HFFc6 (cell line): ENCODE data around the gene APOL4. TPM values are rescaled to one million over a fixed set of nuclear protein-coding genes. Genes with fewer than 3 reads are reported as not detected.

Experiments used
- DNase-seq: peaks from one replicate; pipeline ENCODE4 v3.0.0-alpha.2; 2018
- H3K27ac Mint-ChIP-seq: 2 replicates; pipeline ENCODE4 v1.8.0; 2020; ENCODE audit warnings: mild to moderate bottlenecking, mixed read lengths
- H3K27me3 Mint-ChIP-seq: 2 replicates; pipeline ENCODE4 v1.8.0; 2021; ENCODE audit warnings: mild to moderate bottlenecking, moderate library complexity, mixed read lengths; ENCODE audit not compliant: insufficient read depth
- H3K36me3 Mint-ChIP-seq: 2 replicates; pipeline ENCODE4 v1.8.0; 2021; ENCODE audit warnings: low read depth, mixed read lengths
- H3K4me1 Mint-ChIP-seq: 2 replicates; pipeline ENCODE4 v1.8.0; 2020; ENCODE audit warnings: low read depth, mixed read lengths
- H3K4me3 Mint-ChIP-seq: 2 replicates; pipeline ENCODE4 v1.8.0; 2020; ENCODE audit warnings: mild to moderate bottlenecking, moderate library complexity, mixed read lengths
- H3K9me3 Mint-ChIP-seq: 2 replicates; pipeline ENCODE4 v1.8.0; 2020; ENCODE audit warnings: mild to moderate bottlenecking, mixed read lengths
- total RNA-seq, 6 experiments: library from RNA; stranded (reverse); fragmentation: NEBNext Ultra II Directional; extraction: Animal tissue kit (Norgen Biotek cat#: 25700); gene quantifications; 2 replicates in 1 of 6; 3 replicates in 5 of 6; pipeline ENCODE4 v1.2.3, GENCODE V29; 2021
- TF ChIP-seq, protein P1 (sequence below): fragments of 200-600 bp; sonication (generic); IDR thresholded peaks from 2 replicates; pipeline ENCODE4 v1.5.0; 2021; ENCODE audit warnings: antibody characterized with exemption, mild to moderate bottlenecking

The APOL4 gene
- total RNA-seq, 6 experiments from 2014 or later: not detected

GRCh38 chr22:36199001-36199551 is 2.5 kb downstream of the APOL4 start:
- TF ChIP-seq, protein P1, sequence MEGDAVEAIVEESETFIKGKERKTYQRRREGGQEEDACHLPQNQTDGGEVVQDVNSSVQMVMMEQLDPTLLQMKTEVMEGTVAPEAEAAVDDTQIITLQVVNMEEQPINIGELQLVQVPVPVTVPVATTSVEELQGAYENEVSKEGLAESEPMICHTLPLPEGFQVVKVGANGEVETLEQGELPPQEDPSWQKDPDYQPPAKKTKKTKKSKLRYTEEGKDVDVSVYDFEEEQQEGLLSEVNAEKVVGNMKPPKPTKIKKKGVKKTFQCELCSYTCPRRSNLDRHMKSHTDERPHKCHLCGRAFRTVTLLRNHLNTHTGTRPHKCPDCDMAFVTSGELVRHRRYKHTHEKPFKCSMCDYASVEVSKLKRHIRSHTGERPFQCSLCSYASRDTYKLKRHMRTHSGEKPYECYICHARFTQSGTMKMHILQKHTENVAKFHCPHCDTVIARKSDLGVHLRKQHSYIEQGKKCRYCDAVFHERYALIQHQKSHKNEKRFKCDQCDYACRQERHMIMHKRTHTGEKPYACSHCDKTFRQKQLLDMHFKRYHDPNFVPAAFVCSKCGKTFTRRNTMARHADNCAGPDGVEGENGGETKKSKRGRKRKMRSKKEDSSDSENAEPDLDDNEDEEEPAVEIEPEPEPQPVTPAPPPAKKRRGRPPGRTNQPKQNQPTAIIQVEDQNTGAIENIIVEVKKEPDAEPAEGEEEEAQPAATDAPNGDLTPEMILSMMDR: no peak; the same call in 1 of the 2 replicates
- Mint-ChIP-seq H3K36me3 (no peaks in the 10 kb centered on the region), H3K4me3 (no peak overlapping the region), H3K9me3 (no peaks in the 10 kb centered on the region), H3K27me3 (peaks cover 34% of the 10 kb centered on the region), H3K4me1 (peaks cover 21% of the 10 kb centered on the region), H3K27ac (no peak overlapping the region)
- no peak for DNase-seq

DNA sequence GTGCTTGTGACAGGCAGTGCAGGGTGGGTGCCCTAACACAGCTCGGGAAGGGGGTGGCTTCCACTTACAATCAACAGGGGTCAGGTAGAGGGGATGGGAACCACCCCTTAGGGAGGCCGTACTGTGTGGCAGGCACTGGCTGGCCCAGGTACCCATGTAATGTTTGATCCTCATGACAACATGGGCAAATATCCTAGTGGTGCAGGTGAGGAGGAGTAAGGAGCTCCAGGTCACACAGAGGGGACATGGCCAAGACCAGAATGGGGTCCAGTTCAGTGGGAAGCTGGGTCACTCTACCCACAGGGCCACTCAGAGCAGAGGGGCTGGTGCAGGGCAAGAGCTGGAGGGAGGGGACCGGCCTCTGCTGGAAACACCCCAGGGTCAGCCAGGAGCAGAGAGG is 3.1 kb downstream of the APOL4 start:
- Mint-ChIP-seq H3K27me3 (peaks cover 36% of the 10 kb centered on the region), H3K36me3 (no peaks in the 10 kb centered on the region), H3K27ac (no peak overlapping the region), H3K9me3 (no peaks in the 10 kb centered on the region), H3K4me1 (peaks cover 21% of the 10 kb centered on the region), H3K4me3 (no peak overlapping the region)
- no peak for DNase-seq
- TF ChIP-seq, protein P1: no peak

DNA sequence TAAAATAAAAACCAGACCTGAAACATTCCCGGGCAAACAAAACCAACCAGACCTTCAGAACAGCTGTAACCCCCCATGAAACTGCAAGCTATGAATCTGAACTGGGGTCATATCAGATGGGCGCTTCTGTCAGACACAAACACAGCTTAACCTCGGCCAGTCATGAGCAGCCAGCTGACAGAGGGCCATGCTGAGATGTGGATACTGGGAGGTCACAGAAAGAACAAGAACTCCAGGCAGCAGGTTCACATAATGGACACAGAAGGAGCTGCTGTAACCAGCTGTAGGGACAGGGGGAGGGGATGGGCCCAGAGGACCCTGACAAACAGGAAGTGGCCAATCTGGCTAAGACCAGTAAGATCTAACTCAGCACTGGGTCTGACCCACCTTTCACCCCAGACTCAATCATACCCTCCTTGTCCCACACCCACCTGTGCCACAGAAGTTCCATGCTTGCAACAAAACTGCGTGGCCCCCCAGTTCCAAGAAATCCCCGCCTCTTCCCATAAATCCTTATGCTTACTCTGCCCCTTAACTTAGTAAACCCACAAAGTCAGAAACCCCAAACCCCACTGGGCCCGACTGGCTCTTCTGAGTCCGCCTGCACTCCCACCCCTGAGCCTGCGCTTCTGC is 4.0 kb downstream of the APOL4 start:
- no peak for DNase-seq
- Mint-ChIP-seq H3K36me3 (no peaks in the 10 kb centered on the region), H3K4me3 (no peak overlapping the region), H3K27me3 (peaks cover 34% of the 10 kb centered on the region), H3K4me1 (peaks cover 21% of the 10 kb centered on the region), H3K27ac (no peak overlapping the region), H3K9me3 (no peaks in the 10 kb centered on the region)
- TF ChIP-seq, protein P1: no peak

DNA sequence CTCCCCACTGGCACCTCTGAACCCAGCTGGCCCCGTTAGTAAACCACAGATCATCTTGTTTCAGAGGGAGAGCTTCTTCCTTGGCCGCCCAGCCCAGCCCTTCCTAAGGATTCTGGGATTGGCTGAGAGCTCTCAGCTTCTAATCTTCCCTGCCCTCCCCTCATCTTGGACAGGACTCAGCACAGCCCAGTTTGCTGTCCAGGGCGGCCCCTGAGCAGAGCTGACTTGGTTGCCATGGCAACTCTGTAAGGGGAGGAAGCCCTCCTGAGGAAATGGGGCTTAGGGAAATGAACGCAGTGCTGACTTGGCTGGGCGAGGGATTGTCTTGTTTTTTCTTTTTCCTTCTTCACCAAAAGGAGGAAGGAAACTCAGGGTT is 4.6 kb downstream of the APOL4 start:
- Mint-ChIP-seq H3K36me3 (no peaks in the 10 kb centered on the region), H3K9me3 (no peaks in the 10 kb centered on the region), H3K27me3 (peaks cover 30% of the 10 kb centered on the region), H3K27ac (no peak overlapping the region), H3K4me1 (peaks cover 21% of the 10 kb centered on the region), H3K4me3 (no peak overlapping the region)
- DNase-seq: no peak
- TF ChIP-seq, protein P1: no peak

- Mint-ChIP-seq H3K36me3 (no peaks in the 10 kb centered on the region), H3K4me3 (no peak overlapping the region), H3K27ac (no peak overlapping the region; the same call in 1 of the 2 replicates)
These were observed 5.2 kb downstream of the APOL4 start for GRCh38 chr22:36196254-36197064.

More at GRCh38 chr22:36196254-36197064, 5.2 kb downstream of the APOL4 start:
- H3K27me3 Mint-ChIP-seq: peaks cover 28% of the 10 kb centered on the region
- TF ChIP-seq, protein P1: no peak
- peaks cover 25% of the 10 kb centered on the region for H3K4me1 Mint-ChIP-seq
- no peak for DNase-seq
- H3K9me3 Mint-ChIP-seq: no peaks in the 10 kb centered on the region
